GM18502 (cell line): Measurements from ENCODE around the gene TNFSF8.

ENCODE experiments used
- ATAC-seq: cut with Tn5 transposase; IDR thresholded peaks from one replicate; pipeline ENCODE4 v1.9.1; 2021; ENCODE audit warnings: mild to moderate bottlenecking; ENCODE audit not compliant: unreplicated experiment, poor library complexity

The TNFSF8 gene

DNA sequence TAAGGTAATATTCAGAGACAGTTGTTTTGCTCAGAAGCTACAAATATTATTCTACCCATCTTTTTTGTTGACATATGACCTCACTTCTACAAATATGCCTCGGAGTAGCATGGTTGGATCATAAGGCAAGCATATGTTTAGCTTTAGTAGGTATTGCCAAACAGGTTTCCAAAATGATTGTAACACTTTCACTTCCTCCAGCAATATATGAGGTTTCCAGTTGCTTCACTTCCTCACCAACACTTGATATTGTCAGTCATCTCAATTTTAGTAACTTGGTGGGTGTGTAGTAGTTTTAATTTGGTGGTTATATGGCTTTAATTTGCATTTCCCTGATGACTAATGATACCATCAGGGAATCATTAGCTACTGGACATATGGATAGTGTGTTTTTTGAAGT lies 46.7 kb downstream of the TNFSF8 start:
- ATAC-seq = no peak

- ATAC-seq = no peak
Observed at GRCh38 chr9:114880291-114880745, 50.1 kb downstream of the TNFSF8 start.

DNA sequence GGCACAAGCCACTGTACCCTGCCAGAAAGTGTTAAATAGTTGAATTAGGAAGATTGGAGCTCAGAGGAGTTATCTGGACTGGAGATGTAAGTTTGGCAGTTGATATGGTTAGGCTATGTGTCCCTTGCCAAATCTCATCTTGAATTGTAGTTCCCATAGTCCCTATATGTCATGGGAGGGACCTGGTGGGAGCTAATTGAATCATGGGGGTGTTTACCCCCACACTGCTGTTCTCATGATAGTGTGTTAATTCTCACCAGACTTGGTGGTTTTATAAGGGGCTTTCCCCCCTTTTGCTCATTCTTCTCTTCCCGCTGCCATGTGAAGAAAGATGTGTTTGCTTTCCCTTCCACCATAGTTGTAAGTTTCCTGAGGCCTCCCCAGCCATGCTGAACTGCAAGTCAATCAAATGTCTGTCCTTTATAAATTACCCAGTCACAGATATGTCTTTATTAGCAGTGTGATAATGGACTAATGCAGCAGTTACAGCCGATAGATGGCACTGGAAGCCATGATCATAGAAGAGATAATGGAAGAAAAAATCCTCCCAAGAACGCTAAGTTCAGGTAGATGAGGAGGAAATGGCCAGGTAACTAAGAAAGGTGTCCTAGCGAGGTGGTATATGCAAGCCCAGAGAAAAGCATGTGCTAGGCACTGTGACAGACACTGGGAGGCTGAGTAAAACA lies 51.4 kb downstream of the TNFSF8 start:
- ATAC-seq = no peak

GRCh38 chr9:114869845-114870244 lies 60.5 kb downstream of the TNFSF8 start:
- no peak for ATAC-seq

DNA sequence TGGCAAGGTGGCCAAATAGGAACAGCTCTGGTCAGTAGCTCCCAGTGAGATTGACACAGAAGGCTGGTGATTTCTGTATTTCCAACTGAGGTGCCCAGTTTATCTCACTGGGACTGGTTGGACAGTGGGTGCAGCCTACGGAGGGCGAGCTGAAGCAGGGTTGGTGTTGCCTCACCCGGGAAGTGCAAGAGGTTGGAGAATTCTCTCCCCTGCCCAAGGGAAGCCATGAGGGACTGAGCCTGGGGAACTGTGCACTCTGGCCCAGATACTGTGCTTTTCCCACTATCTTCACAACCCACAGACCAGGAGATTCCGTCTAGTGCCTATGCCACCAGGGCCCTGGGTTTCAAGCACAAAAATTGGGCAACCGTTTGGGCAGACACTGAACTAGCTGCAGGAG lies 61.0 kb downstream of the TNFSF8 start:
- ATAC-seq = no peak

DNA sequence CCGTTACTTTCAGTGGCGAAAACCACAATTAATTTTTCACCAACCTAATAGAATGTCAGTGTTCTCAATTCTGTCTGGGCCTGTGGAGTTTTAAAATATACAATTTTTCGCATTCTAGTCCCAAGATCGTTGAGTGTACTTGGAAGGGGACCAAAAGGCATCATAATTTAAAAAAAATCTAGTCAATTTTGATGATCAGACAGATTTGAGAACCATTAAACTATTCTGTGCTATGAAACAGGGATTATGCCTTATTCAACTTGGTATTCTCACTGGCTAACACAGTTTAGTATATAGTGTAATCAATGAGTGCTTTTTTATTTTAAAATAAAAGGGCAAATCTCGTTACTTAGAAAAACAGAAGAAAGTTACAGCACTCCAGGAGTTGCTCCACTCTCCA lies 63.1 kb downstream of the TNFSF8 start:
- ATAC-seq = no peak

GRCh38 chr9:114864471-114864870 lies 65.9 kb downstream of the TNFSF8 start:
- no peak for ATAC-seq

DNA sequence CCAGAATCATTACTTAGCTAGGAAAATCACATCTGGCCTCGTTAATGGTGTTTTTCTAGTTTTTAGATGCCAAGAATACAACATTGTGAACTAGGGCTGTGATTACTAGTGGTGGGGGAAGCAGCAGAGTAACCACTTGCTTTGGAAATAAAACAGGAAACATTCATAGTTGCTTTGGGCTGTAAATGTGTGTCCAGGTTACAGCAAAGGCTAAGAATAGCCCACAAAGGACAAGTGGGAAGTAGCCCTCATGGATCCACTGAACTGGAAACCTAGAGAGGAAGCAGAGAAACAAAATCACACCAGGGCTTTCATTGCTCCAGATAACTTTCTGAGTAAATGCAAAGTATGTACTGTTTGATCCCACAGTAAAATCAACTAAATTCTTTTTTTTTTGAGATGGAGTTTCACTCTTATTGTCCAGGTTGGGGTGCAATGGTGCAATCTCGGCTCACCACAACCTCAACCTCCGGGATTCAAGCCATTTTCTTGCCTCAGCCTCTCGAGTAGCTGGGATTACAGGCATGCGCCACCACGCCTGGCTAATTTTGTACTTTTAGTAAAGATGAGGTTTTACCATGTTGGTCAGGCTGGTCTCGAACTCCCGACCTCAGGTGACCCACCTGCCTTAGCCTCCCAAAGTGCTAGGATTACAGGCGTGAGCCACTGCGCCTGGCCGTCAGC lies 68.3 kb downstream of the TNFSF8 start:
- ATAC-seq = no peak

DNA sequence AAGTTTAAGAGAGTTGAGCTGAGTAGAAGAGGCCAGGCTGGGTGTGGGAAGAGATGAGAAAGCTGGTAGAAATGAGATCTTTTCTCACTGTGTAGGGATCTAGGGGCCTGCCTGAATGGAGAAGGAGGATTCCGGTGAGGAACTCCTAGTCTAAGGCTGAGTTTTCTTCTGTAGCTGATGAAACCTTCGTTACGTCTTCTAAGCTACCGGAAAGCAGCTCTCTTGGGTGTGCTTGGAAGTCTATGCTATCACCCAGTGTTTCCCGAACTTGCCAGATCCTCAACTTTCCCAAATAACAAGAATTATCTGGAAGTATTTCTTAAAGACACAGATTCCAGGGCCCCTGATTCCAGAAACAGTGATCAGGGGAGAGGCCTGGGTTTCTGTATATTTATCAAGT lies 69.1 kb downstream of the TNFSF8 start:
- no peak for ATAC-seq

GRCh38 chr9:114860187-114860586 lies 70.2 kb downstream of the TNFSF8 start:
- peak; percentile 60 for ATAC-seq

GRCh38 chr9:114856942-114857315 lies 73.5 kb downstream of the TNFSF8 start:
- ATAC-seq = no peak

DNA sequence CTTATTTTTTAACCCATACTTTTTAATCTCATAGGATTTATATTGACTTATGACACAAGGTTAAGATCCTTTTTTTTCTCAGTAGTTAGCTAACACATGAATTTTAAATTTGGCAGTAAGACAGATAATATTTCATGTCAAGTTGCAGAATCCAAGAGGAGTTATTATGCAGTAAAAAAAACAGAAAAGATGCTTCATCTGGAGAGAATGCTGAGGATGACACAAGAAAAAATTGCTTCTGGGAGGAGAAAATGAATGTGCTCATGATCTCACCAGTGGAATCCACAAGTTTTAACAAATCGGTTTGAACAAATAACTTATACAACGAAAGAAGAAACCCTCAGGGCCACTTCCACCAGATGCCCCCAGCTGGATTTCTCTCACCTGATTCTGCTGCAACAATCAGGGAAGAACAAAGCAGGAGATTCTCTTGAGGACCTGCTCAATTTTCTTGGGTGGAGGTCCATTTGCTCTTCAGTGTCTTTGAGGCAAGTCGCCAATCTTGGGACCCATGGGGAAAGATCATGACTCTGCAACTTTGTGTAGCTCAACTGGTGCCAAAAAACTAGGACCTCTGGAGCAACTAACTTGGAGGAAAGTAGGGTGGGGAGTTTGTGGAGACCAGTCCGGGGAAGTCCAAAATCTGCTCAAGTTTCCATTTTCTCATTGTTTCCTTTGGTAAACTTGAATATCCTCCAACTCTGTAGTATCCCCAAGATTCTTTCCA lies 74.0 kb downstream of the TNFSF8 start:
- no peak for ATAC-seq

DNA sequence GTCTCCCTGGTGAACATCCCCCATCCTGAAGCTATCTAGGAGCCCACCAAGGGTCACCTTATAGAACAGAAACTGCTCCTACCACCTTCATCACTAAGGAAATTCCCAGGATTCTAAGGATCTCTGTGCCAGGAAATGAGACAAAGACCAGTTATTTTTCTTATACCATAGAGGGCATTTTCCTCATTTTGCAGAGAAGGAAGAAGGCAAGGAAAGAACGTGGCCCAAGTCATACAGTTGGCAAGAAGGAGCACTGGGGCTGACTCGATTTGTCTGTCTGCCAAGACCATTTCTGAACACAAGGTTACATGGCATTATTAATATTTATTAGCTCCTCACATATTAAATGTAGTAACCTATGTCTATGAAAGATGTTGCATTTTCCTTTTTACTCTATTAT lies 74.9 kb downstream of the TNFSF8 start:
- no peak for ATAC-seq

DNA sequence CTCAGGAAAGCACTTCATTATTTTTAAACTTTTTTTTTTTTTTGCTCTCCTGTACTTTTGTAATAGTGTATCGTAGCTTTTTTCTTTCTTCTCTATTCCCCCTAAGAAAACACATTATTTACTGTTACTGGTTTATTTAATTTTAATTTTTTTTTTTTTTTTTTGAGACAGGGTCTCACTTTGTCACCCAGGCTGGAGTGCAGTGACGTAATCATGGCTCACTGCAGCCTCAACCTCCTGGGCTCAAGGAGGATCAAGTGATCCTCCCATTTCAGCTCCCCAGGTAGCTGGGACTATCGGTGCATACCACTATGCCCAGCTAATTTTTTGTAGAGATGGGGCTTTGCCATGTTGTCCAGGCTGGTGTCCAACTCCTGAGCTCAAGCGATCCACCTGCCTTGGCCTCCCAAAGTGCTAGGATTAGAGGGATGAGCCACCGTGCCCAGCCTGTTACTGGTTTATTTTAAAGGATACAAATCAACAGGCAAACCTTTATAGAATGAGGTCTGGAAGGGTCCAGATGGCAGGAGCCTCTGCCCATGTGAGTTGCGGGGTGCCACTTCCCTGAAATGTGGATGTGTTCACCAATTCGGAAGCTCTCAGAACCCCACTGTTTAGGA lies 75.5 kb downstream of the TNFSF8 start:
- no peak for ATAC-seq

- ATAC-seq = no peak
Observed at GRCh38 chr9:114853071-114853855, 77.1 kb downstream of the TNFSF8 start.

DNA sequence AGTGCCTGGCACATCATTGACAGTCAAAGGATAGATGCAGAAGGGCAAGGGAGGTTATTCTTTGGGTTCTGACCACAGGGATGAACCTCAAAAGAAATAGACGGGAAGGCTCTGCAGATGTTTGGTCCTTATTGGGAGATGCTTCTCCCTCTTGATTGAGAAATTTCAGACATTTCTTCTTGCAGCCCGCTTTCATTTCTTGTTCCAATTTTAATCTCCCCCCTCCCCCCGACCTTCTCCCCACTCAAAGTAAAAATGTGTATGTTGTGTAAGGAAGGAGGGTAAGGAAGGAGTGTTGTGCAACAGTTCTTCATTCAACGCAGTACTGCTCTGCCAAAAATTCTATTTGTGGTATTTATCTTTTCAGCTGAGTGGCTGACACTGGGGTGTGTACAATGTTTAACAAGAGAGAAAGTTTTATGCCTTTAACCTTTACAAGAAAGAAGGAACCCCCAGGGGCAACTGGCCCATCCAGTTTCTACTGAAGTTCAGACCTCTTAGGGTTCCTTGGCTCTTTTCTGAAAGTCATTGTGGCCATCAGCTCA lies 78.3 kb downstream of the TNFSF8 start:
- ATAC-seq = no peak

DNA sequence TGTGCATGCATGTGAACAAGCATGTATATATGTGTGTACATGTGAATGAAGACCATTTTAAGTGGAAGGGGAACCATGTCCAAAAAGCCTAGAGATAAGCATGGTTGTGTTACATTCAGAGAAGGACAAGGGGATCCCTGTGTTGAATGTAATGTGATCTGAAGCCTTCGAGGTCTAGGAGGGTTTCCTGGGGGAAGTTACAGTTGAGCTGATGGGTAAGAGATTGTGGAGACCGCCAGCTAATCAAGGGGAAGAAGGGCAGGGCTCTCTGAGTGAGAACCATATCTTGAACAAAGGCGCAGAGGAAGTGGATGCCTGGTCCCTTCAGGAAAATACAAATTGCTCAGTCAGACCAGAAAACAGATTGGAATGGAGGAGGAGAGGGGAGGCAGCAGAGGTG lies 79.1 kb downstream of the TNFSF8 start:
- no peak for ATAC-seq
